Astrocyte (in vitro differentiated cells and primary cell): ENCODE data around the gene DISC1.

Experiments
- CTCF ChIP-seq: IDR thresholded peaks from 2 replicates; pipeline ENCODE4 v1.5.1; 2011; ENCODE audit warnings: low read depth, mild to moderate bottlenecking, inconsistent platforms, low read length, moderate library complexity; ENCODE audit not compliant: insufficient read depth
- EZH2 ChIP-seq: IDR thresholded peaks from 2 replicates; pipeline ENCODE4 v1.6.1; 2012; ENCODE audit warnings: mild to moderate bottlenecking, low read length, inconsistent platforms; ENCODE audit not compliant: insufficient read depth

GRCh38 chr1:231954751-231955150 lies 328.2 kb downstream of the DISC1 start:
- TF ChIP-seq CTCF, result no peak
- no peak for TF ChIP-seq EZH2
